Airway epithelial cell (primary cell): Measurements from ENCODE around the gene CEP57L1. TPM values are rescaled to one million over a fixed set of nuclear protein-coding genes. Genes with fewer than 3 reads are reported as not detected.

Experiments
- total RNA-seq: library from RNA; depleted of rRNA; stranded (reverse); fragments of >200 nt; gene quantifications from 2 replicates; pipeline ENCODE4 v1.2.3, GENCODE V29; 2015

The CEP57L1 gene
- total RNA-seq = 8.5 and 17.6 TPM in 2 replicates

GRCh38 chr6:109095036-109095834 is at the start of gene CEP57L1:
TSS of gene CEP57L1 (plus strand) at chr6:109095507. CDS start at chr6:109145222, 49,715 bp downstream.

GRCh38 chr6:109094416-109095035 is 781 bp upstream of the CEP57L1 start, which contains the start of gene SESN1:
TSS of gene SESN1 (minus strand) at chr6:109094846. CDS start at chr6:109094073, 773 bp downstream.

Other genes with a start within 250 kb of the CEP57L1 start
- 0.56 and 1.7 TPM in 2 replicates for gene ARMC2, start 247.1 kb upstream of the CEP57L1 start, total RNA-seq
- 17.7 and 24.4 TPM in 2 replicates for gene SESN1, start 661 bp upstream of the CEP57L1 start, total RNA-seq